ENCODE data around the gene NMS.
"Not testable (repeated sequence)": the region's sequence is repeated elsewhere in the genome, so short reads cannot be mapped to it uniquely, and the experiment has no call there.

Gene NMS

GRCh38 chr2:100451092-100451491 is 19.2 kb upstream of the NMS start:
- H2BK12ac ChIP-seq (ENCODE audit: low read length): no peak overlapping the region
- no peak overlapping the region for H3K14ac ChIP-seq (ENCODE audit: low read length)
- no peak for DNase-seq (ENCODE audit: low spot score)
- no peak overlapping the region for H3K4ac ChIP-seq (ENCODE audit: low read length)
- H3K9me3 ChIP-seq (replicated peaks in 1 of 2; ENCODE audit: control insufficient read depth in 2 of 2, insufficient read depth in 1 of 2, low read depth in 1 of 2, low read length in 2 of 2): peaks cover 0 to 6% of the 10 kb centered on the region in 2 donors
- H4K91ac ChIP-seq (ENCODE audit: low read depth, low read length, poor library complexity): no peak overlapping the region
- H2BK15ac ChIP-seq (ENCODE audit: low read length): no peak overlapping the region
- no peaks in the 10 kb centered on the region for H3K27me3 ChIP-seq (ENCODE audit: control insufficient read depth in 3 of 3, insufficient read depth in 3 of 3, low read depth in 1 of 3, low read length in 3 of 3)
- no peaks in the 10 kb centered on the region for H3K79me1 ChIP-seq (ENCODE audit: low read depth, low read length)
- no peaks in the 10 kb centered on the region for H3K36me3 ChIP-seq (replicated peaks in 1 of 2; ENCODE audit: control insufficient read depth in 2 of 2, insufficient read depth in 2 of 2, low read length in 2 of 2)
- H2BK120ac ChIP-seq (ENCODE audit: low read depth, low read length): no peak overlapping the region
- no peaks in the 10 kb centered on the region for H3K4me1 ChIP-seq (ENCODE audit: control insufficient read depth in 2 of 2, insufficient read depth in 1 of 2, low read depth in 1 of 2, low read length in 2 of 2)
- WGBS, 2 donors (ENCODE audit: extremely low coverage in 2 of 2, insufficient read length in 2 of 2, insufficient replicate concordance in 1 of 2): no CpG with 5 or more reads among the region's 5 CpGs
- H2AFZ ChIP-seq (ENCODE audit: low read length): no peak overlapping the region
- H3K4me2 ChIP-seq (ENCODE audit: insufficient read depth, low read length, poor library complexity, severe bottlenecking): no peak overlapping the region
- H2AK5ac ChIP-seq (ENCODE audit: low read depth, low read length): no peak overlapping the region
- no peak overlapping the region for H2BK5ac ChIP-seq (ENCODE audit: low read length)
- no peak overlapping the region for H3K23ac ChIP-seq (ENCODE audit: low read depth, low read length, poor library complexity)
- no peak overlapping the region for H3K4me3 ChIP-seq (ENCODE audit: low read length in 2 of 2)
- H3K27ac ChIP-seq (replicated peaks; ENCODE audit: low read length): no peak overlapping the region
- no peak overlapping the region for H3K18ac ChIP-seq (ENCODE audit: low read length)
- no peak overlapping the region for H4K8ac ChIP-seq (ENCODE audit: low read depth, low read length)
- no peak overlapping the region for H3K9ac ChIP-seq (ENCODE audit: low read depth, low read length, poor library complexity)

GRCh38 chr2:100451734-100452133 is 18.5 kb upstream of the NMS start:
- H2BK120ac ChIP-seq (ENCODE audit: low read depth, low read length): no peak overlapping the region
- H3K4me1 ChIP-seq (ENCODE audit: control insufficient read depth in 2 of 2, insufficient read depth in 1 of 2, low read depth in 1 of 2, low read length in 2 of 2): no peaks in the 10 kb centered on the region
- H2AK5ac ChIP-seq (ENCODE audit: low read depth, low read length): no peak overlapping the region
- no peak overlapping the region for H2AFZ ChIP-seq (ENCODE audit: low read length)
- H2BK5ac ChIP-seq (ENCODE audit: low read length): no peak overlapping the region
- H3K9me3 ChIP-seq (replicated peaks in 1 of 2; ENCODE audit: control insufficient read depth in 2 of 2, insufficient read depth in 1 of 2, low read depth in 1 of 2, low read length in 2 of 2): peaks cover 2 to 6% of the 10 kb centered on the region in 2 donors
- H3K4me3 ChIP-seq (ENCODE audit: low read length in 2 of 2): no peak overlapping the region
- H3K9ac ChIP-seq (ENCODE audit: low read depth, low read length, poor library complexity): no peak overlapping the region
- H3K18ac ChIP-seq (ENCODE audit: low read length): no peak overlapping the region
- no peak overlapping the region for H4K91ac ChIP-seq (ENCODE audit: low read depth, low read length, poor library complexity)
- no peak overlapping the region for H2BK12ac ChIP-seq (ENCODE audit: low read length)
- H4K8ac ChIP-seq (ENCODE audit: low read depth, low read length): no peak overlapping the region
- H3K4me2 ChIP-seq (ENCODE audit: insufficient read depth, low read length, poor library complexity, severe bottlenecking): no peak overlapping the region
- no peaks in the 10 kb centered on the region for H3K27me3 ChIP-seq (ENCODE audit: control insufficient read depth in 3 of 3, insufficient read depth in 3 of 3, low read depth in 1 of 3, low read length in 3 of 3)
- H2BK15ac ChIP-seq (ENCODE audit: low read length): no peak overlapping the region
- H3K4ac ChIP-seq (ENCODE audit: low read length): no peak overlapping the region
- H3K23ac ChIP-seq (ENCODE audit: low read depth, low read length, poor library complexity): no peak overlapping the region
- no peaks in the 10 kb centered on the region for H3K79me1 ChIP-seq (ENCODE audit: low read depth, low read length)
- H3K14ac ChIP-seq (ENCODE audit: low read length): no peak overlapping the region
- DNase-seq (ENCODE audit: low spot score): no peak
- H3K27ac ChIP-seq (replicated peaks; ENCODE audit: low read length): no peak overlapping the region
- no peaks in the 10 kb centered on the region for H3K36me3 ChIP-seq (replicated peaks in 1 of 2; ENCODE audit: control insufficient read depth in 2 of 2, insufficient read depth in 2 of 2, low read length in 2 of 2)

GRCh38 chr2:100453853-100454252 is 16.4 kb upstream of the NMS start:
- no peaks in the 10 kb centered on the region for H3K27me3 ChIP-seq (ENCODE audit: control insufficient read depth in 3 of 3, insufficient read depth in 3 of 3, low read depth in 1 of 3, low read length in 3 of 3)
- no peak overlapping the region for H4K91ac ChIP-seq (ENCODE audit: low read depth, low read length, poor library complexity)
- H3K4me2 ChIP-seq (ENCODE audit: insufficient read depth, low read length, poor library complexity, severe bottlenecking): no peak overlapping the region
- no peak overlapping the region for H3K4me3 ChIP-seq (ENCODE audit: low read length in 2 of 2)
- H2BK120ac ChIP-seq (ENCODE audit: low read depth, low read length): no peak overlapping the region
- H3K27ac ChIP-seq (replicated peaks; ENCODE audit: low read length): no peak overlapping the region
- no peak overlapping the region for H4K8ac ChIP-seq (ENCODE audit: low read depth, low read length)
- no CpG with 5 or more reads among the region's 4 CpGs for WGBS, 2 donors (ENCODE audit: extremely low coverage in 2 of 2, insufficient read length in 2 of 2, insufficient replicate concordance in 1 of 2)
- no peak overlapping the region for H2AFZ ChIP-seq (ENCODE audit: low read length)
- no peak overlapping the region for H3K18ac ChIP-seq (ENCODE audit: low read length)
- peaks cover 6 to 7% of the 10 kb centered on the region in 2 donors for H3K9me3 ChIP-seq (replicated peaks in 1 of 2; ENCODE audit: control insufficient read depth in 2 of 2, insufficient read depth in 1 of 2, low read depth in 1 of 2, low read length in 2 of 2)
- no peak overlapping the region for H3K14ac ChIP-seq (ENCODE audit: low read length)
- no peaks in the 10 kb centered on the region for H3K79me1 ChIP-seq (ENCODE audit: low read depth, low read length)
- H3K36me3 ChIP-seq (replicated peaks in 1 of 2; ENCODE audit: control insufficient read depth in 2 of 2, insufficient read depth in 2 of 2, low read length in 2 of 2): no peaks in the 10 kb centered on the region
- H3K9ac ChIP-seq (ENCODE audit: low read depth, low read length, poor library complexity): no peak overlapping the region
- no peak for DNase-seq (ENCODE audit: low spot score)
- no peak overlapping the region for H2BK15ac ChIP-seq (ENCODE audit: low read length)
- H2AK5ac ChIP-seq (ENCODE audit: low read depth, low read length): no peak overlapping the region
- no peak overlapping the region for H2BK5ac ChIP-seq (ENCODE audit: low read length)
- H3K23ac ChIP-seq (ENCODE audit: low read depth, low read length, poor library complexity): no peak overlapping the region
- H3K4ac ChIP-seq (ENCODE audit: low read length): no peak overlapping the region
- H2BK12ac ChIP-seq (ENCODE audit: low read length): no peak overlapping the region
- no peaks in the 10 kb centered on the region for H3K4me1 ChIP-seq (ENCODE audit: control insufficient read depth in 2 of 2, insufficient read depth in 1 of 2, low read depth in 1 of 2, low read length in 2 of 2)

- H2BK5ac ChIP-seq (ENCODE audit: low read length); H3K27ac ChIP-seq (replicated peaks; ENCODE audit: low read length); H3K9ac ChIP-seq (ENCODE audit: low read depth, low read length, poor library complexity); H3K9me3 ChIP-seq (replicated peaks in 1 of 2; ENCODE audit: control insufficient read depth in 2 of 2, insufficient read depth in 1 of 2, low read depth in 1 of 2, low read length in 2 of 2); H3K36me3 ChIP-seq (replicated peaks in 1 of 2; ENCODE audit: control insufficient read depth in 2 of 2, insufficient read depth in 2 of 2, low read length in 2 of 2); H3K27me3 ChIP-seq (ENCODE audit: control insufficient read depth in 3 of 3, insufficient read depth in 3 of 3, low read depth in 1 of 3, low read length in 3 of 3); H4K8ac ChIP-seq (ENCODE audit: low read depth, low read length); H2BK120ac ChIP-seq (ENCODE audit: low read depth, low read length); H3K18ac ChIP-seq (ENCODE audit: low read length); H2BK12ac ChIP-seq (ENCODE audit: low read length); H3K4me1 ChIP-seq (ENCODE audit: control insufficient read depth in 2 of 2, insufficient read depth in 1 of 2, low read depth in 1 of 2, low read length in 2 of 2); H3K4ac ChIP-seq (ENCODE audit: low read length); H2BK15ac ChIP-seq (ENCODE audit: low read length); H3K4me3 ChIP-seq (ENCODE audit: low read length in 2 of 2); H4K91ac ChIP-seq (ENCODE audit: low read depth, low read length, poor library complexity); H3K79me1 ChIP-seq (ENCODE audit: low read depth, low read length); H2AFZ ChIP-seq (ENCODE audit: low read length); H2AK5ac ChIP-seq (ENCODE audit: low read depth, low read length); H3K14ac ChIP-seq (ENCODE audit: low read length); H3K23ac ChIP-seq (ENCODE audit: low read depth, low read length, poor library complexity); H3K4me2 ChIP-seq (ENCODE audit: insufficient read depth, low read length, poor library complexity, severe bottlenecking): not testable (repeated sequence)
- peak; percentile 4 for DNase-seq (ENCODE audit: low spot score)
Measured at GRCh38 chr2:100456357-100456756, 13.9 kb upstream of the NMS start.

Measured in neuronal stem cell (in vitro differentiated cells).